GM15510 (cell line): ENCODE results near the gene EPAS1.

ENCODE experiments used
- POLR2A ChIP-seq: IDR thresholded peaks from 3 replicates; pipeline ENCODE4 v1.6.1; 2011; ENCODE audit warnings: borderline replicate concordance; ENCODE audit not compliant: insufficient read length; ENCODE audit errors: extremely low read depth

EPAS1 gene

GRCh38 chr2:46290078-46290477 is 7.1 kb upstream of the EPAS1 start:
- no peak for TF ChIP-seq POLR2A

- TF ChIP-seq POLR2A = no peak
These were observed 3.7 kb upstream of the EPAS1 start for GRCh38 chr2:46293466-46293865.

- no peak for TF ChIP-seq POLR2A
These were observed 2.9 kb upstream of the EPAS1 start for GRCh38 chr2:46294176-46294836.

- no peak for TF ChIP-seq POLR2A
These were observed 879 bp upstream of the EPAS1 start for GRCh38 chr2:46296216-46296839.

GRCh38 chr2:46297546-46298271 is 502 bp downstream of the EPAS1 start:
- TF ChIP-seq POLR2A = no peak

GRCh38 chr2:46298272-46298521 is 990 bp downstream of the EPAS1 start:
- no peak for TF ChIP-seq POLR2A

- TF ChIP-seq POLR2A = no peak
These were observed 1.5 kb downstream of the EPAS1 start for GRCh38 chr2:46298522-46299353.

GRCh38 chr2:46299365-46300263 is 2.4 kb downstream of the EPAS1 start:
- TF ChIP-seq POLR2A = no peak

- no peak for TF ChIP-seq POLR2A
These were observed 3.2 kb downstream of the EPAS1 start for GRCh38 chr2:46300406-46300832.

GRCh38 chr2:46302005-46302695 is 4.9 kb downstream of the EPAS1 start:
- TF ChIP-seq POLR2A = no peak

- no peak for TF ChIP-seq POLR2A
These were observed 6.0 kb downstream of the EPAS1 start for GRCh38 chr2:46303233-46303632.

- no peak for TF ChIP-seq POLR2A
These were observed 6.6 kb downstream of the EPAS1 start for GRCh38 chr2:46303822-46304221.

- TF ChIP-seq POLR2A = no peak
These were observed 7.4 kb downstream of the EPAS1 start for GRCh38 chr2:46304635-46305034.

- no peak for TF ChIP-seq POLR2A
These were observed 8.0 kb downstream of the EPAS1 start for GRCh38 chr2:46305187-46305586.
